ENCODE results near the gene NTMT1. TPM values are rescaled to one million over a fixed set of nuclear protein-coding genes. Genes with fewer than 3 reads are reported as not detected.

NTMT1 gene
- total and polyA plus RNA-seq, 9 of the 15 experiments (the other 6 are each of a cell fraction or from before 2014, with no cell fraction given) = 42.1 to 116 (median 74.7) TPM

DNA sequence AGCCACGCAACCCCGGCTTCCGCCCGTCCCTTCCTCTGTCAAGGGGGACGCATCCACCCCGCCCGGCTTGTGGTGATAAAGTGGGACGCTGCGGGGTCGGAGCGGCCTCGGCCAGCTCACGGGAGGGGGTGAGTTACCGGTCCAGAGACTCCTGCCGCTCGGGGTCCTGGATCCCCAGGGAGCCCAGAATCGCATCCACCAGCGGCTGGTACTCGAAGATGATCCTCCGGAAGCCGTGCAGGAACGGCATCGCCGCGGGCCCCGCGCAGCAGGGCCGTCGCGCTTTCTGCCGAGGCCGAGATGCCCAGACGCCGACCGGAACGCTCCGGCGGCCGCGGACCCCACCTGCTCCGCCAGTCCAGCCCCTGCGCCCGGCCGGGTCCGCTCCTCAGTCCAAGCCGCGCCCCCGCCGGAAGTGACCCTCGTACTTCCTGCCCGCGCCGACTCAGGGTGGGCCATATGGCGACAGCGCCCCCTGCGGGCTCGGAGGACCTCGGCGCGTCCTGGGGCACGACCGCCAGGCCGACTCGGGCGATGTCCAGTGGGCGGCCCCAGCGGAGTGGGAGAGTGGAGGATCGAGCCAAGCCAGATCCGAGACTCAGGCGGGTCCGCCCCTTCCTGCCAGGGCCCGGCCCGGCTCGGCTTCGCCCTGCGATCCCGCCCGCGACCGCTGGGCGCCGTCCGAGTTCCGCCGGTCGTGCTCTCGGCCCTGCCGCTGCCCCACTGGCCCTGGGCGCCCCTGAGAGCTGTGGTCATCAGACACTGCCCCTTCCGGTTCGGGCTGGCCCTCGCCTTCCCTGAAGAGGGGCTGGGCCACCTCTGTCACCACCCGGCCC is 16.0 kb downstream of the NTMT1 start, which contains the start of gene ASB6 (continued):
- TF ChIP-seq CTCFL (IDR thresholded peaks at IDR 0.05; ENCODE audit: borderline replicate concordance, insufficient read depth, low read depth, low read length, poor library complexity, severe bottlenecking) (peak; percentile 98), ZHX1 (conservative IDR thresholded peaks at IDR 0.05; ENCODE audit: low read length) (0 out of 2 replicates have a peak, but pooled peaks have one; percentile 22), CAMTA2 (CRISPR knock-in tag; conservative IDR thresholded peaks at IDR 0.05) (no peak), SNIP1 (IDR thresholded peaks at IDR 0.05; ENCODE audit: low read depth) (peak; percentile 78), FUS (optimal IDR thresholded peaks at IDR 0.05; ENCODE audit: low read depth, low read length) (no peak), SIN3A (IDR thresholded peaks at IDR 0.05; ENCODE audit: borderline replicate concordance in 2 of 2, control insufficient read depth in 1 of 2, low read depth in 2 of 2, low read length in 2 of 2) (peak; percentile 80 to 83; a peak in 2 of 4 replicates), GABPB1 (CRISPR knock-in tag; IDR thresholded peaks at IDR 0.05) (peak; percentile 99), ZNF639 (CRISPR knock-in tag; conservative IDR thresholded peaks at IDR 0.05 in 1 of 2, IDR thresholded peaks at IDR 0.05 in 1 of 2) (peak; percentile 84 to 93; a peak in 2 of 4 replicates)
- TF ChIP-seq, protein P1, sequence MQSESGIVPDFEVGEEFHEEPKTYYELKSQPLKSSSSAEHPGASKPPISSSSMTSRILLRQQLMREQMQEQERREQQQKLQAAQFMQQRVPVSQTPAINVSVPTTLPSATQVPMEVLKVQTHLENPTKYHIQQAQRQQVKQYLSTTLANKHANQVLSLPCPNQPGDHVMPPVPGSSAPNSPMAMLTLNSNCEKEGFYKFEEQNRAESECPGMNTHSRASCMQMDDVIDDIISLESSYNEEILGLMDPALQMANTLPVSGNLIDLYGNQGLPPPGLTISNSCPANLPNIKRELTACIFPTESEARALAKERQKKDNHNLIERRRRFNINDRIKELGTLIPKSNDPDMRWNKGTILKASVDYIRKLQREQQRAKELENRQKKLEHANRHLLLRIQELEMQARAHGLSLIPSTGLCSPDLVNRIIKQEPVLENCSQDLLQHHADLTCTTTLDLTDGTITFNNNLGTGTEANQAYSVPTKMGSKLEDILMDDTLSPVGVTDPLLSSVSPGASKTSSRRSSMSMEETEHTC (IDR thresholded peaks at IDR 0.05) = no peak
- TF ChIP-seq, protein P2, sequence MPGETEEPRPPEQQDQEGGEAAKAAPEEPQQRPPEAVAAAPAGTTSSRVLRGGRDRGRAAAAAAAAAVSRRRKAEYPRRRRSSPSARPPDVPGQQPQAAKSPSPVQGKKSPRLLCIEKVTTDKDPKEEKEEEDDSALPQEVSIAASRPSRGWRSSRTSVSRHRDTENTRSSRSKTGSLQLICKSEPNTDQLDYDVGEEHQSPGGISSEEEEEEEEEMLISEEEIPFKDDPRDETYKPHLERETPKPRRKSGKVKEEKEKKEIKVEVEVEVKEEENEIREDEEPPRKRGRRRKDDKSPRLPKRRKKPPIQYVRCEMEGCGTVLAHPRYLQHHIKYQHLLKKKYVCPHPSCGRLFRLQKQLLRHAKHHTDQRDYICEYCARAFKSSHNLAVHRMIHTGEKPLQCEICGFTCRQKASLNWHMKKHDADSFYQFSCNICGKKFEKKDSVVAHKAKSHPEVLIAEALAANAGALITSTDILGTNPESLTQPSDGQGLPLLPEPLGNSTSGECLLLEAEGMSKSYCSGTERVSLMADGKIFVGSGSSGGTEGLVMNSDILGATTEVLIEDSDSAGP (CRISPR knock-in tag; IDR thresholded peaks at IDR 0.05) = peak; percentile 72; the same call in 1 of the 2 replicates
- TF ChIP-seq, protein P3, sequence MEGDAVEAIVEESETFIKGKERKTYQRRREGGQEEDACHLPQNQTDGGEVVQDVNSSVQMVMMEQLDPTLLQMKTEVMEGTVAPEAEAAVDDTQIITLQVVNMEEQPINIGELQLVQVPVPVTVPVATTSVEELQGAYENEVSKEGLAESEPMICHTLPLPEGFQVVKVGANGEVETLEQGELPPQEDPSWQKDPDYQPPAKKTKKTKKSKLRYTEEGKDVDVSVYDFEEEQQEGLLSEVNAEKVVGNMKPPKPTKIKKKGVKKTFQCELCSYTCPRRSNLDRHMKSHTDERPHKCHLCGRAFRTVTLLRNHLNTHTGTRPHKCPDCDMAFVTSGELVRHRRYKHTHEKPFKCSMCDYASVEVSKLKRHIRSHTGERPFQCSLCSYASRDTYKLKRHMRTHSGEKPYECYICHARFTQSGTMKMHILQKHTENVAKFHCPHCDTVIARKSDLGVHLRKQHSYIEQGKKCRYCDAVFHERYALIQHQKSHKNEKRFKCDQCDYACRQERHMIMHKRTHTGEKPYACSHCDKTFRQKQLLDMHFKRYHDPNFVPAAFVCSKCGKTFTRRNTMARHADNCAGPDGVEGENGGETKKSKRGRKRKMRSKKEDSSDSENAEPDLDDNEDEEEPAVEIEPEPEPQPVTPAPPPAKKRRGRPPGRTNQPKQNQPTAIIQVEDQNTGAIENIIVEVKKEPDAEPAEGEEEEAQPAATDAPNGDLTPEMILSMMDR (IDR thresholded peaks at IDR 0.05 in 2 of 3, conservative IDR thresholded peaks at IDR 0.05 in 1 of 3; ENCODE audit: insufficient read depth in 2 of 3, low read depth in 1 of 3, low read length in 3 of 3) = peak; percentile 92 to 98 (median 98)

Data from K562 (cell line).